Measurements from ENCODE around the gene NDST3. TPM values are rescaled to one million over a fixed set of nuclear protein-coding genes. Genes with fewer than 3 reads are reported as not detected.

NDST3 gene
- polyA plus RNA-seq, 2 of the 4 experiments (the other 2 are of a cell fraction) = not detected

DNA sequence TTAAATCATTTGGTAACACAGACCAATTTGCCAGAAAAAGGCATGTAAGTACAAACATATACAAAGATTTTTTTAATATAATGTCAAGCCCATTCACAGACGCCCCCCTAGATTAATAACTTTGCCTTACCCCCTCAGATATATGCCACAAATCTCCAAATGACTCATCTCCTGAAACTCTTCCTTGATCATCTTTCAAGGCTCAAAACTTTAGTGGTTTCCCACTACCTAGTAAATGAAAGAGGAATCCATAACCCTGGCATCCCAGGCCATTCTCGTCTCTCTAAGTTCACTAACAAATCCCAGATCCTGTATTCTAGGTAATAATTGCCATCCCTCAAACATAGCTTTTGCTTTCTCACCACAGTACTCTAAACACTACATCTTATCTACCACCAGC is 256.7 kb downstream of the NDST3 start:
- TF ChIP-seq ZNF302 (CRISPR knock-in tag; IDR thresholded peaks at IDR 0.05) (no peak), NPAS2 (CRISPR knock-in tag; IDR thresholded peaks at IDR 0.05; ENCODE audit: borderline replicate concordance) (no peak), SMC3 (IDR thresholded peaks at IDR 0.05) (no peak), SREBF2 (IDR thresholded peaks at IDR 0.05) (no peak), RNF2 (IDR thresholded peaks at IDR 0.05; ENCODE audit: borderline replicate concordance, low read depth) (no peak), HES2 (IDR thresholded peaks at IDR 0.05) (no peak), POLR2AphosphoS2 (conservative IDR thresholded peaks at IDR 0.05; ENCODE audit: low read length) (no peak), ATOH8 (CRISPR knock-in tag; IDR thresholded peaks at IDR 0.05; ENCODE audit: low read depth) (no peak), KDM1A (IDR thresholded peaks at IDR 0.05; ENCODE audit: low read depth) (no peak), PHF8 (IDR thresholded peaks at IDR 0.05; ENCODE audit: borderline replicate concordance, low read depth) (no peak), FOXS1 (CRISPR knock-in tag; IDR thresholded peaks at IDR 0.05) (no peak), HOXB5 (CRISPR knock-in tag; IDR thresholded peaks at IDR 0.05) (no peak), RAD21 (conservative IDR thresholded peaks at IDR 0.05 in 1 of 2, IDR thresholded peaks at IDR 0.05 in 1 of 2) (no peak), ZSCAN20 (CRISPR knock-in tag; IDR thresholded peaks at IDR 0.05) (no peak), REST (IDR thresholded peaks at IDR 0.05) (no peak), E2F6 (IDR thresholded peaks at IDR 0.05; ENCODE audit: borderline replicate concordance, low read depth) (no peak), CHD2 (IDR thresholded peaks at IDR 0.05; ENCODE audit: low read length, partially characterized antibody) (no peak)
- TF ChIP-seq, protein P1, sequence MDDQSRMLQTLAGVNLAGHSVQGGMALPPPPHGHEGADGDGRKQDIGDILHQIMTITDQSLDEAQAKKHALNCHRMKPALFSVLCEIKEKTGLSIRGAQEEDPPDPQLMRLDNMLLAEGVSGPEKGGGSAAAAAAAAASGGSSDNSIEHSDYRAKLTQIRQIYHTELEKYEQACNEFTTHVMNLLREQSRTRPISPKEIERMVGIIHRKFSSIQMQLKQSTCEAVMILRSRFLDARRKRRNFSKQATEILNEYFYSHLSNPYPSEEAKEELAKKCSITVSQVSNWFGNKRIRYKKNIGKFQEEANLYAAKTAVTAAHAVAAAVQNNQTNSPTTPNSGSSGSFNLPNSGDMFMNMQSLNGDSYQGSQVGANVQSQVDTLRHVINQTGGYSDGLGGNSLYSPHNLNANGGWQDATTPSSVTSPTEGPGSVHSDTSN (IDR thresholded peaks at IDR 0.05) = no peak
- TF ChIP-seq, protein P2, sequence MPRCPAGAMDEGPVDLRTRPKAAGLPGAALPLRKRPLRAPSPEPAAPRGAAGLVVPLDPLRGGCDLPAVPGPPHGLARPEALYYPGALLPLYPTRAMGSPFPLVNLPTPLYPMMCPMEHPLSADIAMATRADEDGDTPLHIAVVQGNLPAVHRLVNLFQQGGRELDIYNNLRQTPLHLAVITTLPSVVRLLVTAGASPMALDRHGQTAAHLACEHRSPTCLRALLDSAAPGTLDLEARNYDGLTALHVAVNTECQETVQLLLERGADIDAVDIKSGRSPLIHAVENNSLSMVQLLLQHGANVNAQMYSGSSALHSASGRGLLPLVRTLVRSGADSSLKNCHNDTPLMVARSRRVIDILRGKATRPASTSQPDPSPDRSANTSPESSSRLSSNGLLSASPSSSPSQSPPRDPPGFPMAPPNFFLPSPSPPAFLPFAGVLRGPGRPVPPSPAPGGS (IDR thresholded peaks at IDR 0.05) = no peak
- TF ChIP-seq, protein P3, sequence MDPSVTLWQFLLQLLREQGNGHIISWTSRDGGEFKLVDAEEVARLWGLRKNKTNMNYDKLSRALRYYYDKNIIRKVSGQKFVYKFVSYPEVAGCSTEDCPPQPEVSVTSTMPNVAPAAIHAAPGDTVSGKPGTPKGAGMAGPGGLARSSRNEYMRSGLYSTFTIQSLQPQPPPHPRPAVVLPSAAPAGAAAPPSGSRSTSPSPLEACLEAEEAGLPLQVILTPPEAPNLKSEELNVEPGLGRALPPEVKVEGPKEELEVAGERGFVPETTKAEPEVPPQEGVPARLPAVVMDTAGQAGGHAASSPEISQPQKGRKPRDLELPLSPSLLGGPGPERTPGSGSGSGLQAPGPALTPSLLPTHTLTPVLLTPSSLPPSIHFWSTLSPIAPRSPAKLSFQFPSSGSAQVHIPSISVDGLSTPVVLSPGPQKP (IDR thresholded peaks at IDR 0.05; ENCODE audit: low read depth, low read length) = no peak
- no peak for FAIRE-seq
- ChIA-PET CTCF (no interaction called here), POLR2A (no interaction called here)
- 57% methylated on average over 2 of the region's 2 CpGs for WGBS (ENCODE audit: missing lambda C conversion rate)
- Histone ChIP-seq H3K9me3 (no peaks in the 10 kb centered on the region), H3K4me2 (no peak overlapping the region), H3K4me3 (no peak overlapping the region), H3K4me1 (no peaks in the 10 kb centered on the region), H3K27ac (no peak overlapping the region)
- no peak for ATAC-seq
- no peak for DNase-seq (ENCODE audit: low read depth in 1 of 2, low spot score in 1 of 2)

All from A549 (cell line).